DND-41 (cell line): Measurements from ENCODE around the gene ERGIC3.
A peak's percentile ranks its signal among the peaks of the same experiment; 100 is the strongest.

Source experiments
- ATAC-seq: fragments of 200-7000 bp; cut with Tn5 transposase; 3 replicates; pipeline ENCODE4 v1.9.1; 2021; ENCODE audit warnings: low read depth; ENCODE audit not compliant: insufficient read depth
- DNase-seq: peaks from one replicate; pipeline ENCODE4 v3.0.0-alpha.2; 2020
- H2AFZ ChIP-seq: 2 replicates; pipeline ENCODE4 v1.6.0; 2012; ENCODE audit warnings: low read depth, low read length
- H3K27ac ChIP-seq: 2 replicates; pipeline ENCODE4 v1.5.1; 2012; ENCODE audit warnings: low read length, inconsistent platforms
- H3K27me3 ChIP-seq: fragments of 200-600 bp; sonication (generic); 2 replicates; pipeline ENCODE4 v1.6.0; 2012; ENCODE audit warnings: low read length, mild to moderate bottlenecking, inconsistent platforms; ENCODE audit not compliant: insufficient read depth, poor library complexity
- H3K36me3 ChIP-seq: 2 replicates; pipeline ENCODE4 v1.5.1; 2012; ENCODE audit warnings: low read length, inconsistent platforms; ENCODE audit not compliant: insufficient read depth
- H3K4me1 ChIP-seq: 2 replicates; pipeline ENCODE4 v1.5.1; 2012; ENCODE audit warnings: mild to moderate bottlenecking, low read length; ENCODE audit not compliant: insufficient read depth
- H3K4me2 ChIP-seq: 2 replicates; pipeline ENCODE4 v1.6.0; 2012; ENCODE audit warnings: mild to moderate bottlenecking, moderate library complexity, low read length, inconsistent platforms; ENCODE audit not compliant: insufficient read depth
- H3K4me3 ChIP-seq, 2 experiments: fragments of 200-600 bp in 1 of 2; shearing (Covaris generic) in 1 of 2; 2 replicates each; pipeline ENCODE4 v1.5.1; 2012 to 2016; ENCODE audit warnings: inconsistent platforms in 2 of 2, low read length in 2 of 2, mild to moderate bottlenecking in 2 of 2, low read depth in 1 of 2, moderate library complexity in 1 of 2
- H3K79me2 ChIP-seq: 2 replicates; pipeline ENCODE4 v1.6.0; 2012; ENCODE audit warnings: low read length, inconsistent platforms; ENCODE audit not compliant: insufficient read depth
- H3K9ac ChIP-seq: 2 replicates; pipeline ENCODE4 v1.6.0; 2012; ENCODE audit warnings: low read depth, mild to moderate bottlenecking, inconsistent platforms, low read length, moderate library complexity
- H3K9me3 ChIP-seq: 2 replicates; pipeline ENCODE4 v1.5.1; 2012; ENCODE audit warnings: low read length, moderate library complexity, mild to moderate bottlenecking, inconsistent platforms; ENCODE audit not compliant: insufficient read depth, severe bottlenecking
- H4K20me1 ChIP-seq: 2 replicates; pipeline ENCODE4 v1.6.0; 2012; ENCODE audit warnings: low read length; ENCODE audit not compliant: insufficient read depth
- EZH2 ChIP-seq: IDR thresholded peaks from 3 replicates; pipeline ENCODE4 v1.6.1; 2012; ENCODE audit warnings: borderline replicate concordance, low read depth, mild to moderate bottlenecking, moderate library complexity, low read length, inconsistent platforms; ENCODE audit not compliant: severe bottlenecking
- TF ChIP-seq, protein P1 (sequence below): IDR thresholded peaks from 2 replicates; pipeline ENCODE4 v1.5.1; 2012; ENCODE audit warnings: borderline replicate concordance, low read length, moderate library complexity, mild to moderate bottlenecking; ENCODE audit not compliant: poor library complexity, severe bottlenecking; ENCODE audit errors: extremely low read depth

ERGIC3 gene

DNA sequence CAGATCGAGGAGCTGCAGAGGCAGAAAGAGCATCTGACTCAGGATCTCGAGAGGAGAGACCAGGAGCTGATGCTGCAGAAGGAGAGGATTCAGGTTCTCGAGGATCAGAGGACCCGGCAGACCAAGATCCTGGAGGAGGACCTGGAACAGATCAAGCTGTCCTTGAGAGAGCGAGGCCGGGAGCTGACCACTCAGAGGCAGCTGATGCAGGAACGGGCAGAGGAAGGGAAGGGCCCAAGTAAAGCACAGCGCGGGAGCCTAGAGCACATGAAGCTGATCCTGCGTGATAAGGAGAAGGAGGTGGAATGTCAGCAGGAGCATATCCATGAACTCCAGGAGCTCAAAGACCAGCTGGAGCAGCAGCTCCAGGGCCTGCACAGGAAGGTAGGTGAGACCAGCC, 38.6 kb upstream of the ERGIC3 start:
- peaks cover 95% of the 10 kb centered on the region for H3K36me3 ChIP-seq
- H3K4me3 ChIP-seq: no peak overlapping the region
- H3K9me3 ChIP-seq: no peaks in the 10 kb centered on the region

DNA sequence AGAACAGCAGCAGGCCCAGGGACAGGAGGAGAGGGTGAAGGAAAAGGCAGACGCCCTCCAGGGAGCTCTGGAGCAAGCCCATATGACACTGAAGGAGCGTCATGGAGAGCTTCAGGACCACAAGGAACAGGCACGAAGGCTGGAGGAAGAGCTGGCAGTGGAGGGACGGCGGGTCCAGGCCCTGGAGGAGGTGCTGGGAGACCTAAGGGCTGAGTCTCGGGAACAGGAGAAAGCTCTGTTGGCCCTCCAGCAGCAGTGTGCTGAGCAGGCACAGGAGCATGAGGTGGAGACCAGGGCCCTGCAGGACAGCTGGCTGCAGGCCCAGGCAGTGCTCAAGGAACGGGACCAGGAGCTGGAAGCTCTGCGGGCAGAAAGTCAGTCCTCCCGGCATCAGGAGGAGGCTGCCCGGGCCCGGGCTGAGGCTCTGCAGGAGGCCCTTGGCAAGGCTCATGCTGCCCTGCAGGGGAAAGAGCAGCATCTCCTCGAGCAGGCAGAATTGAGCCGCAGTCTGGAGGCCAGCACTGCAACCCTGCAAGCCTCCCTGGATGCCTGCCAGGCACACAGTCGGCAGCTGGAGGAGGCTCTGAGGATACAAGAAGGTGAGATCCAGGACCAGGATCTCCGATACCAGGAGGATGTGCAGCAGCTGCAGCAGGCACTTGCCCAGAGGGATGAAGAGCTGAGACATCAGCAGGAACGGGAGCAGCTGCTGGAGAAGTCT, 37.9 kb upstream of the ERGIC3 start:
- H2AFZ ChIP-seq: no peak overlapping the region
- ATAC-seq: no peak
- H3K9ac ChIP-seq: no peak overlapping the region
- no peaks in the 10 kb centered on the region for H3K4me1 ChIP-seq
- 0 out of 2 replicates have a peak, but pooled peaks cover 4% of the 10 kb centered on the region for H4K20me1 ChIP-seq
- H3K4me3 ChIP-seq: no peak overlapping the region
- no peak for TF ChIP-seq EZH2
- TF ChIP-seq, protein P1, sequence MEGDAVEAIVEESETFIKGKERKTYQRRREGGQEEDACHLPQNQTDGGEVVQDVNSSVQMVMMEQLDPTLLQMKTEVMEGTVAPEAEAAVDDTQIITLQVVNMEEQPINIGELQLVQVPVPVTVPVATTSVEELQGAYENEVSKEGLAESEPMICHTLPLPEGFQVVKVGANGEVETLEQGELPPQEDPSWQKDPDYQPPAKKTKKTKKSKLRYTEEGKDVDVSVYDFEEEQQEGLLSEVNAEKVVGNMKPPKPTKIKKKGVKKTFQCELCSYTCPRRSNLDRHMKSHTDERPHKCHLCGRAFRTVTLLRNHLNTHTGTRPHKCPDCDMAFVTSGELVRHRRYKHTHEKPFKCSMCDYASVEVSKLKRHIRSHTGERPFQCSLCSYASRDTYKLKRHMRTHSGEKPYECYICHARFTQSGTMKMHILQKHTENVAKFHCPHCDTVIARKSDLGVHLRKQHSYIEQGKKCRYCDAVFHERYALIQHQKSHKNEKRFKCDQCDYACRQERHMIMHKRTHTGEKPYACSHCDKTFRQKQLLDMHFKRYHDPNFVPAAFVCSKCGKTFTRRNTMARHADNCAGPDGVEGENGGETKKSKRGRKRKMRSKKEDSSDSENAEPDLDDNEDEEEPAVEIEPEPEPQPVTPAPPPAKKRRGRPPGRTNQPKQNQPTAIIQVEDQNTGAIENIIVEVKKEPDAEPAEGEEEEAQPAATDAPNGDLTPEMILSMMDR: no peak
- peaks cover 95% of the 10 kb centered on the region for H3K36me3 ChIP-seq
- DNase-seq: no peak
- H3K79me2 ChIP-seq: no peaks in the 10 kb centered on the region
- no peak overlapping the region for H3K27ac ChIP-seq
- H3K9me3 ChIP-seq: no peaks in the 10 kb centered on the region
- no peaks in the 10 kb centered on the region for H3K27me3 ChIP-seq
- no peak overlapping the region for H3K4me2 ChIP-seq

More for the DNA sequence above, 38.6 kb upstream of the ERGIC3 start:
- H3K4me1 ChIP-seq: no peaks in the 10 kb centered on the region
- peak overlapping the region; percentile 0; the same call in 1 of the 2 replicates for H3K27ac ChIP-seq
- 0 out of 2 replicates have a peak, but pooled peaks cover 4% of the 10 kb centered on the region for H4K20me1 ChIP-seq
- DNase-seq: no peak
- no peak overlapping the region for H3K9ac ChIP-seq
- ATAC-seq: no peak
- TF ChIP-seq EZH2: no peak
- TF ChIP-seq, protein P1: no peak
- no peaks in the 10 kb centered on the region for H3K27me3 ChIP-seq
- H3K79me2 ChIP-seq: no peaks in the 10 kb centered on the region
- no peak overlapping the region for H2AFZ ChIP-seq
- H3K4me2 ChIP-seq: no peak overlapping the region

DNA sequence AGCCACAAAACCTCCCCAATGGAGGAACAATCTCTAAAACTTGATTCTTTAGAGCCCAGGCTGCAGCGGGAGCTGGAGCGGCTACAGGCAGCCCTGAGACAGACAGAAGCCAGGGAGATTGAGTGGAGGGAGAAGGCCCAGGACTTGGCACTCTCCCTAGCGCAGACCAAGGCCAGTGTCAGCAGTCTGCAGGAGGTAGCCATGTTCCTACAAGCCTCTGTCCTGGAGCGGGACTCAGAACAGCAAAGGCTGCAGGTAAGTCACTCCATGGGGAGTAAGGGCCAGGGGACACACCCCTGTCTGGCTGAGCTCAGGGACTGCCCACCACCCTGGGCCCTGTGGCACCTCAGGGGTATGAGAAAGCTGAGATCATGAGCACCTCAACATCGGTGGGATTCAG, 37.1 kb upstream of the ERGIC3 start:
- Histone ChIP-seq H3K4me2 (no peak overlapping the region), H3K79me2 (no peaks in the 10 kb centered on the region), H3K4me1 (no peaks in the 10 kb centered on the region), H3K9ac (no peak overlapping the region), H3K27ac (no peak overlapping the region), H2AFZ (no peak overlapping the region), H3K4me3 (no peak overlapping the region), H3K36me3 (peaks cover 95% of the 10 kb centered on the region), H4K20me1 (0 out of 2 replicates have a peak, but pooled peaks cover 4% of the 10 kb centered on the region), H3K9me3 (no peaks in the 10 kb centered on the region), H3K27me3 (no peaks in the 10 kb centered on the region)
- TF ChIP-seq EZH2: no peak
- no peak for DNase-seq
- no peak for ATAC-seq

DNA sequence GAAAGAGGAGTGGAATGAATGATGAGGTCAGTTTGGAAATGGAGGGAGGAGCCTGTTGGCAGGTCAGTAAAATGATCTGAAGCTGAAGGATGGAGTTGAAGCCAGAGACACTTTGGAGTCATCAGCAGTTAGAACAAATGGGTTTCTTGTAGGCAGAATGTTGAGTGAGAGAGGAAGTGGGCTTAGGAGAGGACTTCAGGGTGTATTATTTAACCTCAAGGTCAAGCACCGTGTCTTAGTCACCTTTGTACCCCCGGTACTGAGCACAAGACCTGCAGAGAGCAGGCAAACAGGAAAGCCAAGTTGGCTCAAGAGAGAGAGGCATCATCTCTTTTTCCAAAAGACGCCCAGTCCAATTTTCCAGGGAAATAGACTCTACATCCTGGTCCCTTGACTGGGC, 35.7 kb upstream of the ERGIC3 start:
- Histone ChIP-seq H3K36me3 (peaks cover 95% of the 10 kb centered on the region), H3K4me2 (no peak overlapping the region)
- no peak for ATAC-seq

More for the DNA sequence above, 35.7 kb upstream of the ERGIC3 start:
- H3K27ac ChIP-seq: no peak overlapping the region
- no peak overlapping the region for H3K9ac ChIP-seq
- H3K4me1 ChIP-seq: no peaks in the 10 kb centered on the region
- H3K4me3 ChIP-seq: no peak overlapping the region
- H3K27me3 ChIP-seq: no peaks in the 10 kb centered on the region
- H4K20me1 ChIP-seq: 0 out of 2 replicates have a peak, but pooled peaks cover 4% of the 10 kb centered on the region
- H2AFZ ChIP-seq: no peak overlapping the region
- no peaks in the 10 kb centered on the region for H3K9me3 ChIP-seq
- H3K79me2 ChIP-seq: no peaks in the 10 kb centered on the region
- TF ChIP-seq EZH2: no peak
- TF ChIP-seq, protein P1: no peak
- DNase-seq: no peak
